Left ventricle myocardium inferior (tissue), 1 donor: Measurements from ENCODE around the gene CTCF. TPM values are rescaled to one million over a fixed set of nuclear protein-coding genes. Genes with fewer than 3 reads are reported as not detected.
A peak's percentile ranks its signal among the peaks of the same experiment; 100 is the strongest.

Source experiments
- DNase-seq: peaks from one replicate; pipeline ENCODE4 v3.0.0-alpha.2; 2020
- H3K27ac ChIP-seq: fragments of 200-600 bp; replicated peaks from 2 replicates; pipeline ENCODE4 v1.8.0; 2021
- H3K27me3 ChIP-seq: fragments of 200-600 bp; 2 replicates; pipeline ENCODE4 v1.8.0; 2021; ENCODE audit warnings: low read depth
- H3K36me3 ChIP-seq: fragments of 200-600 bp; 2 replicates; pipeline ENCODE4 v1.8.0; 2021
- H3K4me1 ChIP-seq: fragments of 200-600 bp; 2 replicates; pipeline ENCODE4 v1.8.0; 2021
- H3K4me3 ChIP-seq: fragments of 200-600 bp; 2 replicates; pipeline ENCODE4 v1.8.0; 2021; ENCODE audit warnings: mild to moderate bottlenecking, moderate library complexity
- H3K9me3 ChIP-seq: fragments of 200-600 bp; replicated peaks from 2 replicates; pipeline ENCODE4 v1.8.0; 2021
- CTCF ChIP-seq: fragments of 200-600 bp; IDR thresholded peaks from 2 replicates; pipeline ENCODE4 v1.8.0; 2021; ENCODE audit warnings: antibody characterized with exemption, mild to moderate bottlenecking, borderline replicate concordance
- intact Hi-C: fragments of 100-400 bp; cut with micrococcal nuclease; formaldehyde crosslinking; loops from one replicate; pipeline ENCODE4 v1.11.0; 2022
- total RNA-seq: library from RNA; stranded (reverse); fragmentation: NEBNext Ultra II Directional; extraction: Animal tissue kit (Norgen Biotek cat#: 25700); gene quantifications from one replicate; pipeline ENCODE4 v1.2.1, GENCODE V29; 2021
- donor health status: DM: no; HTN: yes; CAD: no; lungs with severe emphysema.

The CTCF gene
- total RNA-seq, 1 donor from 2014 or later, result 26.1 TPM

GRCh38 chr16:67658849-67659674 lies 96.7 kb downstream of the CTCF start:
- Histone ChIP-seq H3K9me3 (no peaks in the 10 kb centered on the region), H3K27me3 (peaks cover 23% of the 10 kb centered on the region), H3K4me1 (peaks cover 30% of the 10 kb centered on the region), H3K27ac (no peak overlapping the region), H3K36me3 (peaks cover 19% of the 10 kb centered on the region), H3K4me3 (peak overlapping the region; percentile 89)
- DNase-seq, result no peak
- intact Hi-C loops, result no loop called here
- no peak for TF ChIP-seq CTCF

GRCh38 chr16:67659675-67660563 lies 97.6 kb downstream of the CTCF start, which contains the start of gene ACD:
Gene ACD, minus strand, starts transcription at chr16:67660260. Its CDS starts 40 bp downstream, at chr16:67660220.
- peak within 1 kb of the TSS; percentile 89 for H3K4me3 ChIP-seq
- H3K36me3 ChIP-seq, result peaks cover 19% of the 10 kb centered on the region
- DNase-seq, result peak; percentile 89
- H3K9me3 ChIP-seq, result no peaks in the 10 kb centered on the region
- H3K27ac ChIP-seq, result peak within 1 kb of the TSS; percentile 97
- no peak for TF ChIP-seq CTCF
- H3K4me1 ChIP-seq, result peaks cover 30% of the 10 kb centered on the region
- intact Hi-C loops, result no loop called here
- H3K27me3 ChIP-seq, result peaks cover 14% of the 10 kb centered on the region

- intact Hi-C loops, result no loop called here
- peaks cover 19% of the 10 kb centered on the region for H3K36me3 ChIP-seq
- peak; percentile 94 for DNase-seq
Measured at GRCh38 chr16:67660564-67661028, 98.3 kb downstream of the CTCF start, which contains the start of gene PARD6A. Gene PARD6A, plus strand, starts transcription at chr16:67660960. Its CDS starts 79 bp downstream, at chr16:67661039.

GRCh38 chr16:67661101-67661761 lies 98.9 kb downstream of the CTCF start:
- Histone ChIP-seq H3K4me1 (peaks cover 39% of the 10 kb centered on the region), H3K9me3 (no peaks in the 10 kb centered on the region), H3K27me3 (peaks cover 1% of the 10 kb centered on the region), H3K27ac (peak overlapping the region; percentile 97), H3K36me3 (peaks cover 19% of the 10 kb centered on the region), H3K4me3 (peak overlapping the region; percentile 89)
- no peak for TF ChIP-seq CTCF
- intact Hi-C loops, result no loop called here
- no peak for DNase-seq

More at GRCh38 chr16:67660564-67661028, 98.3 kb downstream of the CTCF start, which contains the start of gene PARD6A:
- Histone ChIP-seq H3K27ac (peak within 1 kb of the TSS; percentile 97), H3K9me3 (no peaks in the 10 kb centered on the region), H3K27me3 (peaks cover 7% of the 10 kb centered on the region), H3K4me3 (peak within 1 kb of the TSS; percentile 89), H3K4me1 (peaks cover 33% of the 10 kb centered on the region)
- TF ChIP-seq CTCF, result peak; percentile 15
